Measurements from ENCODE around the gene NTN4.
"Not testable (repeated sequence)": the region's sequence is repeated elsewhere in the genome, so short reads cannot be mapped to it uniquely, and the experiment has no call there.

Gene NTN4

GRCh38 chr12:95630496-95630895 lies 160.1 kb downstream of the NTN4 start:
- DNase-seq (ENCODE audit: insufficient read length, low spot score) (no peak), FAIRE-seq (no peak)

- FAIRE-seq (no peak), DNase-seq (ENCODE audit: insufficient read length, low spot score) (no peak)
These were observed 161.2 kb downstream of the NTN4 start for GRCh38 chr12:95629392-95629791.

- FAIRE-seq (no peak), DNase-seq (ENCODE audit: insufficient read length, low spot score) (no peak)
These were observed 163.7 kb downstream of the NTN4 start for GRCh38 chr12:95626854-95627253.

- DNase-seq (ENCODE audit: insufficient read length, low spot score) (no peak), FAIRE-seq (no peak)
These were observed 165.6 kb downstream of the NTN4 start for GRCh38 chr12:95625012-95625411.

- FAIRE-seq = no peak
- no peak for DNase-seq (ENCODE audit: insufficient read length, low spot score)
These were observed 166.0 kb downstream of the NTN4 start for GRCh38 chr12:95624589-95624988.

- FAIRE-seq (no peak), DNase-seq (ENCODE audit: insufficient read length, low spot score) (no peak)
These were observed 166.9 kb downstream of the NTN4 start for GRCh38 chr12:95623554-95624170.

GRCh38 chr12:95622879-95623278 lies 167.7 kb downstream of the NTN4 start:
- FAIRE-seq (no peak), DNase-seq (ENCODE audit: insufficient read length, low spot score) (no peak)

- no peak for FAIRE-seq
- DNase-seq (ENCODE audit: insufficient read length, low spot score) = no peak
These were observed 168.8 kb downstream of the NTN4 start for GRCh38 chr12:95621725-95622124.

- no peak for FAIRE-seq
- no peak for DNase-seq (ENCODE audit: insufficient read length, low spot score)
These were observed 170.4 kb downstream of the NTN4 start for GRCh38 chr12:95620171-95620570.

GRCh38 chr12:95616470-95616869 lies 174.1 kb downstream of the NTN4 start:
- DNase-seq (ENCODE audit: insufficient read length, low spot score); FAIRE-seq: not testable (repeated sequence)

GRCh38 chr12:95615749-95616148 lies 174.8 kb downstream of the NTN4 start:
- FAIRE-seq (no peak), DNase-seq (ENCODE audit: insufficient read length, low spot score) (no peak)

GRCh38 chr12:95614390-95614982 lies 176.1 kb downstream of the NTN4 start:
- no peak for DNase-seq (ENCODE audit: insufficient read length, low spot score)
- FAIRE-seq = no peak

- FAIRE-seq (no peak), DNase-seq (ENCODE audit: insufficient read length, low spot score) (no peak)
These were observed 177.5 kb downstream of the NTN4 start for GRCh38 chr12:95613021-95613420.

- FAIRE-seq = no peak
- no peak for DNase-seq (ENCODE audit: insufficient read length, low spot score)
These were observed 178.8 kb downstream of the NTN4 start for GRCh38 chr12:95611676-95612309.

GRCh38 chr12:95608252-95609033 lies 182.1 kb downstream of the NTN4 start:
- DNase-seq (ENCODE audit: insufficient read length, low spot score) = no peak
- FAIRE-seq = no peak

Measured in GM19239 (cell line).